ENCODE results near the gene TJP2.

TJP2 gene

GRCh38 chr9:69319324-69320025 is 145.4 kb downstream of the TJP2 start:
- DNase-seq (ENCODE audit: low read depth): no peak
- TF ChIP-seq, protein P1, sequence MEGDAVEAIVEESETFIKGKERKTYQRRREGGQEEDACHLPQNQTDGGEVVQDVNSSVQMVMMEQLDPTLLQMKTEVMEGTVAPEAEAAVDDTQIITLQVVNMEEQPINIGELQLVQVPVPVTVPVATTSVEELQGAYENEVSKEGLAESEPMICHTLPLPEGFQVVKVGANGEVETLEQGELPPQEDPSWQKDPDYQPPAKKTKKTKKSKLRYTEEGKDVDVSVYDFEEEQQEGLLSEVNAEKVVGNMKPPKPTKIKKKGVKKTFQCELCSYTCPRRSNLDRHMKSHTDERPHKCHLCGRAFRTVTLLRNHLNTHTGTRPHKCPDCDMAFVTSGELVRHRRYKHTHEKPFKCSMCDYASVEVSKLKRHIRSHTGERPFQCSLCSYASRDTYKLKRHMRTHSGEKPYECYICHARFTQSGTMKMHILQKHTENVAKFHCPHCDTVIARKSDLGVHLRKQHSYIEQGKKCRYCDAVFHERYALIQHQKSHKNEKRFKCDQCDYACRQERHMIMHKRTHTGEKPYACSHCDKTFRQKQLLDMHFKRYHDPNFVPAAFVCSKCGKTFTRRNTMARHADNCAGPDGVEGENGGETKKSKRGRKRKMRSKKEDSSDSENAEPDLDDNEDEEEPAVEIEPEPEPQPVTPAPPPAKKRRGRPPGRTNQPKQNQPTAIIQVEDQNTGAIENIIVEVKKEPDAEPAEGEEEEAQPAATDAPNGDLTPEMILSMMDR (conservative IDR thresholded peaks at IDR 0.05; ENCODE audit: low read depth, low read length): no peak
- H3K4me3 ChIP-seq (ENCODE audit: low read length): no peak overlapping the region

DNA sequence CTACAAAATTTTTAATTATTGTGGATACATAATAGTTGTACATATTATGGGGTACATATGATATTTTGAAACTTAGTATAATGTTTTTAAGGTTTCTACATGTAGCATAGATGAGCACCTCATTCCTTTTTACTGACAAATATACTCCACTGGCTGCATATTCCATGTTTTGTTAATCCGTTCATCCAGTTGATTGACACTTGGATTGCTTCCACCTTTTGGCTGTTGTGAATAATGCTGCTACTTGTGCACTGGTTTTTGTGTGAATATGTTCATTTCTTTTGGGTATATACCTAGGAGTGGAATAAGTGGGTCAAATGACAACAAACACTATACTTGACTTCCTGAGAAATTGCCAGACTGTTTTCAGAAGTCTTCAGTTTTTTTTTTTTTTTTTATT is 148.2 kb downstream of the TJP2 start:
- H3K4me3 ChIP-seq (ENCODE audit: low read length): no peak overlapping the region
- TF ChIP-seq, protein P1 (conservative IDR thresholded peaks at IDR 0.05; ENCODE audit: low read depth, low read length): no peak
- DNase-seq (ENCODE audit: low read depth): peak; percentile 56

DNA sequence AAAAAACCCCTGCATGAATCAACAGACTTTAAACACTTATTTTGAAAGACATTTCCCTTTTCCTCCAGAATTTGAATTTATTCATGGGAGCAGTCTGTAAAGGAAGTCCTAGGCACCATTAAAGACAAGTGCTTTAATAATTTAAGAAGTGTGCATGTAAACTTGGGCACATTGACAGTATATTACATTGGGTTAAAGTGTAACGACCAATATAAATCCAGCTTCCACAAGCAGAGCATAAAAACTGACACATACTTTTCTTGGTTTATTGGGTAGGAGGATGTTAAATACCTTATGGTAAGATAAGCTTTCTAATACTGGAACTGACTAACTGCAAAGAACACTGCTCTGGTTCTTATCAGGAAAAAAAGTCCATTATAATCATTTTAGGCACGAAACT is 149.8 kb downstream of the TJP2 start:
- TF ChIP-seq, protein P1 (conservative IDR thresholded peaks at IDR 0.05; ENCODE audit: low read depth, low read length): no peak
- no peak for DNase-seq (ENCODE audit: low read depth)
- peak overlapping the region; percentile 58 for H3K4me3 ChIP-seq (ENCODE audit: low read length)
